ENCODE results near the gene JARID2. TPM values are rescaled to one million over a fixed set of nuclear protein-coding genes. Genes with fewer than 3 reads are reported as not detected.
A peak's percentile ranks its signal among the peaks of the same experiment; 100 is the strongest.

The JARID2 gene
- total and polyA plus RNA-seq, 2 of the 4 experiments (the other 2 are of a cell fraction): 9.6 to 12.9 TPM

GRCh38 chr6:15343490-15344191 lies 97.8 kb downstream of the JARID2 start:
- in situ Hi-C loops (cut with MboI; ENCODE audit: low sequenced_read_pairs) (no loop called here), intact Hi-C loops (cut with micrococcal nuclease) (no loop called here), dilution Hi-C loops (cut with HindIII; ENCODE audit: low sequenced_read_pairs, unreplicated experiment) (no loop called here)
- no peak overlapping the region for H3K27ac ChIP-seq (ENCODE audit: insufficient read depth, low read length)
- H3K18ac ChIP-seq (ENCODE audit: low read depth, low read length): no peak overlapping the region
- H3K9me1 ChIP-seq (ENCODE audit: insufficient read depth, low read length): peaks cover 14% of the 10 kb centered on the region
- ChIA-PET CTCF (interaction anchor here (0.7 kb wide), 1 partner anchor 346 kb away, joined by 4 read pairs; no protein-coding TSS in a partner anchor), POLR2A (ENCODE audit: unreplicated experiment) (no interaction called here)
- no peak overlapping the region for H4K91ac ChIP-seq (ENCODE audit: insufficient read depth, low read depth, low read length)
- H4K5ac ChIP-seq (ENCODE audit: low read depth, low read length): no peak overlapping the region
- BruUV-seq (replicated peaks): no TSS peak
- no peak overlapping the region for H3K9ac ChIP-seq (ENCODE audit: low read depth, low read length)
- H2BK15ac ChIP-seq (ENCODE audit: low read depth, low read length): no peak overlapping the region
- H3K27me3 ChIP-seq (ENCODE audit: control insufficient read depth, insufficient read depth, low read length): no peaks in the 10 kb centered on the region
- no peak overlapping the region for H2BK5ac ChIP-seq (ENCODE audit: low read depth, low read length, poor library complexity, severe bottlenecking)
- H3K4me2 ChIP-seq (ENCODE audit: low read depth, low read length): no peak overlapping the region
- H2BK20ac ChIP-seq (ENCODE audit: low read depth, low read length): no peak overlapping the region
- H3K79me1 ChIP-seq (ENCODE audit: low read depth in 1 of 2, low read length in 2 of 2): peaks cover 20 to 72% of the 10 kb centered on the region in 2 experiments
- WGBS, 2 experiments (ENCODE audit: extremely low coverage in 2 of 2, insufficient read length in 1 of 2): no CpG with 5 or more reads among the region's 8 CpGs
- no peak overlapping the region for H2AFZ ChIP-seq (replicated peaks; ENCODE audit: low read length, poor library complexity)
- no peak for ATAC-seq (ENCODE audit: low read depth)
- no peak for DNase-seq
- no peak overlapping the region for H3K14ac ChIP-seq (replicated peaks; ENCODE audit: low read depth, low read length)
- no peak overlapping the region for H2BK120ac ChIP-seq (ENCODE audit: low read depth, low read length)
- no peak overlapping the region for H3K56ac ChIP-seq (ENCODE audit: extremely low read depth, insufficient read depth, low read length)
- peaks cover 12% of the 10 kb centered on the region for H3K4me1 ChIP-seq (ENCODE audit: control insufficient read depth, insufficient read depth, low read length)
- no peak overlapping the region for H4K8ac ChIP-seq (ENCODE audit: low read depth in 2 of 2, low read length in 2 of 2)
- H3K23ac ChIP-seq (ENCODE audit: low read depth, low read length): peak overlapping the region; percentile 56; the same call in 1 of the 2 replicates
- H4K20me1 ChIP-seq (ENCODE audit: insufficient read depth, low read length): peaks cover 74% of the 10 kb centered on the region
- H3K4ac ChIP-seq (ENCODE audit: low read depth, low read length): no peak overlapping the region
- H3K36me3 ChIP-seq (ENCODE audit: control insufficient read depth, insufficient read depth, low read length): no peaks in the 10 kb centered on the region
- H3K4me3 ChIP-seq (ENCODE audit: insufficient read depth, low read depth, low read length): no peak overlapping the region
- no peak overlapping the region; the same call in 1 of the 2 replicates for H2AK5ac ChIP-seq (ENCODE audit: low read depth, low read length)
- TF ChIP-seq SMC3 (IDR thresholded peaks at IDR 0.05; ENCODE audit: low read depth, low read length) (no peak), POLR2A (IDR thresholded peaks at IDR 0.05; ENCODE audit: low read depth, low read length) (no peak), MAZ (IDR thresholded peaks at IDR 0.05; ENCODE audit: borderline replicate concordance, low read depth, low read length) (no peak), RCOR1 (IDR thresholded peaks at IDR 0.05; ENCODE audit: insufficient replicate concordance, low read length) (no peak), CEBPB (IDR thresholded peaks at IDR 0.05; ENCODE audit: low read depth, low read length) (no peak), CHD1 (IDR thresholded peaks at IDR 0.05; ENCODE audit: low read depth, low read length) (no peak), BHLHE40 (IDR thresholded peaks at IDR 0.05; ENCODE audit: low read depth, low read length) (no peak), FOS (IDR thresholded peaks at IDR 0.05; ENCODE audit: low read depth, low read length) (no peak), MAFK (IDR thresholded peaks at IDR 0.05; ENCODE audit: low read depth, low read length) (no peak)
- H3K9me3 ChIP-seq (ENCODE audit: control insufficient read depth, insufficient read depth, low read length): no peaks in the 10 kb centered on the region
- H2AK9ac ChIP-seq (replicated peaks; ENCODE audit: low read depth, low read length, poor library complexity): no peak overlapping the region
